GM23338 (cell line): ENCODE measurements around the gene MRGPRF.

Source experiments
- CREB1 ChIP-seq: fragments of 250-450 bp; sonication (Bioruptor Pico); IDR thresholded peaks from 2 replicates; pipeline ENCODE4 v1.5.0; 2020; ENCODE audit warnings: low read depth, mild to moderate bottlenecking, moderate library complexity
- CTCF ChIP-seq, 2 experiments: fragments of 200-600 bp in 1 of 2; sonication (generic) in 1 of 2; conservative IDR thresholded peaks; 2 replicates each; pipeline versions ENCODE4 v1.5.1 to v1.6.1; 2016 to 2017; ENCODE audit warnings: antibody characterized with exemption in 2 of 2, low read depth in 2 of 2, mild to moderate bottlenecking in 2 of 2, moderate library complexity in 1 of 2
- EZH2 ChIP-seq: fragments of 200-600 bp; sonication (generic); IDR thresholded peaks from one replicate; pipeline ENCODE4 v1.8.0; 2017; ENCODE audit warnings: antibody characterized with exemption, mild to moderate bottlenecking, low read depth; ENCODE audit not compliant: unreplicated experiment
- EZH2phosphoT487 ChIP-seq: fragments of 200-600 bp; sonication (generic); IDR thresholded peaks from one replicate; pipeline ENCODE4 v1.8.1; 2018; ENCODE audit warnings: antibody characterized with exemption; ENCODE audit not compliant: unreplicated experiment
- POLR2AphosphoS5 ChIP-seq: IDR thresholded peaks from 2 replicates; pipeline ENCODE4 v1.6.1; 2016; ENCODE audit warnings: antibody characterized with exemption, low read depth
- REST ChIP-seq: IDR thresholded peaks from one replicate; pipeline ENCODE4 v1.6.1; 2018; ENCODE audit warnings: antibody characterized with exemption; ENCODE audit not compliant: unreplicated experiment

GRCh38 chr11:69002110-69002569 lies 10.9 kb downstream of the MRGPRF start:
- no peak for TF ChIP-seq CTCF (conservative IDR thresholded peaks at IDR 0.05; ENCODE audit: low read depth in 2 of 2)
- no peak for TF ChIP-seq CREB1 (CRISPR knock-in tag)
- no peak for TF ChIP-seq EZH2phosphoT487
- TF ChIP-seq EZH2: no peak
- TF ChIP-seq POLR2AphosphoS5: no peak
- TF ChIP-seq REST: no peak
